Left ventricle myocardium inferior (tissue), 1 donor: Measurements from ENCODE around the gene CCNG1. TPM values are rescaled to one million over a fixed set of nuclear protein-coding genes. Genes with fewer than 3 reads are reported as not detected.
A peak's percentile ranks its signal among the peaks of the same experiment; 100 is the strongest.

Experiments
- DNase-seq: peaks from one replicate; pipeline ENCODE4 v3.0.0-alpha.2; 2020
- H3K27ac ChIP-seq: fragments of 200-600 bp; replicated peaks from 2 replicates; pipeline ENCODE4 v1.8.0; 2021
- H3K27me3 ChIP-seq: fragments of 200-600 bp; 2 replicates; pipeline ENCODE4 v1.8.0; 2021; ENCODE audit warnings: low read depth
- H3K36me3 ChIP-seq: fragments of 200-600 bp; 2 replicates; pipeline ENCODE4 v1.8.0; 2021
- H3K4me1 ChIP-seq: fragments of 200-600 bp; 2 replicates; pipeline ENCODE4 v1.8.0; 2021
- H3K4me3 ChIP-seq: fragments of 200-600 bp; 2 replicates; pipeline ENCODE4 v1.8.0; 2021; ENCODE audit warnings: mild to moderate bottlenecking, moderate library complexity
- H3K9me3 ChIP-seq: fragments of 200-600 bp; replicated peaks from 2 replicates; pipeline ENCODE4 v1.8.0; 2021
- intact Hi-C: fragments of 100-400 bp; cut with micrococcal nuclease; formaldehyde crosslinking; loops from one replicate; pipeline ENCODE4 v1.11.0; 2022
- total RNA-seq: library from RNA; stranded (reverse); fragmentation: NEBNext Ultra II Directional; extraction: Animal tissue kit (Norgen Biotek cat#: 25700); gene quantifications from one replicate; pipeline ENCODE4 v1.2.1, GENCODE V29; 2021
- TF ChIP-seq, protein P1 (sequence below): fragments of 200-600 bp; IDR thresholded peaks from 2 replicates; pipeline ENCODE4 v1.8.0; 2021; ENCODE audit warnings: antibody characterized with exemption, mild to moderate bottlenecking, borderline replicate concordance
- donor health status: DM: no; HTN: yes; CAD: no; lungs with severe emphysema.

CCNG1 gene
- total RNA-seq, 1 donor from 2014 or later = 80.8 TPM

DNA sequence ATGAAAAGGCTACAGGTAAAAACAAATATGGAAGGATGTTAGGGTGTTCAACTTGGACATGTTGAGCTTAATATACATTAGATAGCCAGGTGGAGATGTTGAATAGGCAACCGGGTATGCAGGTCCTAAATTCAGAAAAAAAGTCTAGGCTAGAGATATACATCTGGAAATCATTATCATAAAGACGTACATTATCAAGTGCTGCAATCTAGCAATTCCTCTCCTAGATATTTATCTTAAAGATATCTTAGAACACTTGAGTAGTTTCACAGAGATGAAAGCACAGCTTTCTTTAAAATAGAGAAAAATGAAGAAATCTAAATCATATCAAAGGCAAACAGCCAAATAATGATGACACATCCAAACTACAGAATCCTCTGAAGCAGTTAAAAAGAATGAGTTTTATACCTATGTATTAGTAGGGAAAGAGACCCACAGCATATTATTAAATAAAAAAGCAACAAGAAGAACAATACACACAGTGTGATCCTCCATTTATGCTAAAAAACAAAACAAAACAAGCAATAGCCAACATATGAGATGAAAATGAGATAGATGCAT is 18.7 kb downstream of the CCNG1 start:
- Histone ChIP-seq H3K4me3 (no peak overlapping the region), H3K36me3 (peaks cover 45% of the 10 kb centered on the region), H3K27me3 (no peaks in the 10 kb centered on the region), H3K9me3 (no peaks in the 10 kb centered on the region), H3K4me1 (peaks cover 31% of the 10 kb centered on the region), H3K27ac (no peak overlapping the region)
- intact Hi-C loops = no loop called here
- no peak for DNase-seq
- TF ChIP-seq, protein P1, sequence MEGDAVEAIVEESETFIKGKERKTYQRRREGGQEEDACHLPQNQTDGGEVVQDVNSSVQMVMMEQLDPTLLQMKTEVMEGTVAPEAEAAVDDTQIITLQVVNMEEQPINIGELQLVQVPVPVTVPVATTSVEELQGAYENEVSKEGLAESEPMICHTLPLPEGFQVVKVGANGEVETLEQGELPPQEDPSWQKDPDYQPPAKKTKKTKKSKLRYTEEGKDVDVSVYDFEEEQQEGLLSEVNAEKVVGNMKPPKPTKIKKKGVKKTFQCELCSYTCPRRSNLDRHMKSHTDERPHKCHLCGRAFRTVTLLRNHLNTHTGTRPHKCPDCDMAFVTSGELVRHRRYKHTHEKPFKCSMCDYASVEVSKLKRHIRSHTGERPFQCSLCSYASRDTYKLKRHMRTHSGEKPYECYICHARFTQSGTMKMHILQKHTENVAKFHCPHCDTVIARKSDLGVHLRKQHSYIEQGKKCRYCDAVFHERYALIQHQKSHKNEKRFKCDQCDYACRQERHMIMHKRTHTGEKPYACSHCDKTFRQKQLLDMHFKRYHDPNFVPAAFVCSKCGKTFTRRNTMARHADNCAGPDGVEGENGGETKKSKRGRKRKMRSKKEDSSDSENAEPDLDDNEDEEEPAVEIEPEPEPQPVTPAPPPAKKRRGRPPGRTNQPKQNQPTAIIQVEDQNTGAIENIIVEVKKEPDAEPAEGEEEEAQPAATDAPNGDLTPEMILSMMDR = no peak

DNA sequence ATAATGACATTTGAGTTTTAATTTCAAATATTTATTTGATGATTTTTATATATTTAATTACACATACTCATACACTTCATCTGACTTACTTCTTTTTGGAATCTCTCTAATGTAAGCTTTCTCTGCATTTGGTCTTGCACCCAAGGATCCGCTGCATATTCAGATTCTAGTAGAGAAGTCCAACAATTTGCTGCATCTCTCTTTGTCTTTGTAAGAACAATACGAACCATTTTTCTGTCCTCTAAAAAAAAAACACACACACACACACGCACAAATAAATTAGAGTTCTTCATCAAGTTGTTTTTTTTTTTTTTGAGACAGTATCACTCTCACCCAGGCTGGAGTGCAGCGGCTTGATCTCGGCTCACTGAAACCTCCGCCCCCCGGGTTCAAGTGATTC is 19.4 kb downstream of the CCNG1 start:
- Histone ChIP-seq H3K27me3 (no peaks in the 10 kb centered on the region), H3K4me1 (peaks cover 39% of the 10 kb centered on the region), H3K27ac (no peak overlapping the region), H3K36me3 (peaks cover 38% of the 10 kb centered on the region), H3K4me3 (no peak overlapping the region), H3K9me3 (no peaks in the 10 kb centered on the region)
- TF ChIP-seq, protein P1 = no peak
- no peak for DNase-seq
- intact Hi-C loops = no loop called here

DNA sequence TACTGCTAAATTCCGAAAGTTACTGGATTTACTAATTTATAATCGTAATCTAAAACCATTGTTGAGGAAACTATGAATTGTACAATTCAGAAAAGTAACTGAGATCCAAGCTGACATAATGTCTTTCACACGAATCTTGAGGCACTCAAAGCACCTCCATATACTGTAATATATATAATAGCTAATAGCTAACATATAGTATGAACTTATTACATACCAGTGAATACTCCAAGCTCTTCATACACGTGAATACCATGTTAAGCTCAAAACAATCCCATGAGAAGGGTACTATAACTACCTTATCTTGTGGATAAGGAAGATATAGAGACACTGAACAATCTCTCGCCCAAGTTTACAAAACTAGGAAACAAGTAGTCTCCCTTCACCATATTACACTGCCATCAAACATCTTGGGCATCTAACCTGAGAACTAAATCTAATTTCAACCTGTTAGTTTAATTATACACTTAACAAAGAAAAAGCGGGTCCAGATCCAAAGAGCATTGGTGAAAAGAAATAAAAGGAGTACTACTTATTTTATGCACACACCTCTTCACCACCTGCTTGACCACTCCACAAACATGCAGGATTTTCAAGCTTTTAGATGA is 21.5 kb downstream of the CCNG1 start:
- Histone ChIP-seq H3K4me1 (peaks cover 40% of the 10 kb centered on the region), H3K27me3 (no peaks in the 10 kb centered on the region), H3K36me3 (peaks cover 22% of the 10 kb centered on the region), H3K4me3 (peak overlapping the region; percentile 89), H3K9me3 (no peaks in the 10 kb centered on the region), H3K27ac (peak overlapping the region; percentile 98)
- no peak for DNase-seq
- TF ChIP-seq, protein P1 = no peak
- intact Hi-C loops = no loop called here

DNA sequence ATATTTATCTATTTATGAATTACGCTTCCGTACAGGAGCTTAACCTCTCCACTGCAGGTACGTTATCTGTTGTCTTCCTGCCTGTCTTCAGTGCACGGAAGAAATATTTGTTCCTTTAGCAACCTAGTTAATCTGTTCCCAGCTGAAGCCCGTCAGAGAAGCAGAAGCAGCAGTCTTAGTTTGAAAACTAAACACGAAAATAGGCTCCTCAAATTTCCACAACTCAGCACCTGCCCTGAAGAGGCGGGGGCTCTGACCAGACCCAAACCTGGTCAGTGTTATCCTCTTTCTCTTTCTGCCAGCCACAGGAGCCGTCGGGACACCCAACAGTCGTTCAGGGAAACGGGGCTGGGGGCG is 22.0 kb downstream of the CCNG1 start:
- H3K4me1 ChIP-seq = peaks cover 40% of the 10 kb centered on the region
- TF ChIP-seq, protein P1 = no peak
- peak overlapping the region; percentile 98 for H3K27ac ChIP-seq
- no peaks in the 10 kb centered on the region for H3K9me3 ChIP-seq
- H3K36me3 ChIP-seq = peaks cover 17% of the 10 kb centered on the region
- H3K27me3 ChIP-seq = no peaks in the 10 kb centered on the region
- DNase-seq = no peak
- peak overlapping the region; percentile 89 for H3K4me3 ChIP-seq
- intact Hi-C loops = no loop called here

DNA sequence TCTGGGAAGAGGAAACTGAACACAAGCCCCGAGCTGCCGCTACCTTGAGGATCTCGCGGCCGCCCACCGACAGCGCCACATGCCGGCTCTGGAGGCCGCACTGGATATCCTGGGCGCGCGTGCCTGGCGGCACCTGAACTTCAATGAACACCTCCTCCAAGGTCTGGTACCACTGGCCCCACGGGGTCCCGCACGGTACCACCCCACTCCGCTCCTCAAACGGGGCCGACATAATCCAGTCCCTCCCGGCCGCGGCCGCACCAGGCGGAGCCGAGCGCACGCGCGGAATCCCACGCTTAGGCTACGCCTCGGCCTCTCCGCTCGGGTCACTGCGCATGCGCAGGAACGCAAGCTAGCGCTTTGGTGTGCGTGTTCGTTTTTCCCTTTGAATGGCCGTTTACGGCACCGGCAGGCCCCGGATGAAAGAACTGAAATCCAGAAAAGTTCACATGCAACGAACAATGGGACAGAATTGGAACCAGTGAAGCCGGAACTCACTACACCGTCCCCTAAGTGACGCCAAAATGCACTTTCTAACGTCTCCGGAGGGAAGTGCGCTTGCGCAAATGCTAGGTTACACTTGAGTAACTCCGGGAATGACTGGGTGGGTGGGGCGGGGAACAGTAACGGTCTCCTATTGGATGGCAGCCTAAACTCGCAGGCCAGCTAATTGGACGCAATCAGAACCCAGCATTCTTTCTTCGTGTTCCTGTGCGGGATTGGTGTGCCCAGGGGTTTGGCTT is 22.6 kb downstream of the CCNG1 start, which contains the start of gene NUDCD2:
TSS of gene NUDCD2 (minus strand) at position 284 of the 743 bp plus-strand sequence. CDS start at position 232, 52 bp downstream.
- H3K9me3 ChIP-seq = no peaks in the 10 kb centered on the region
- peaks cover 13% of the 10 kb centered on the region for H3K36me3 ChIP-seq
- H3K27ac ChIP-seq = peak within 1 kb of the TSS; percentile 98
- TF ChIP-seq, protein P1 = peak; percentile 40
- peak within 1 kb of the TSS; percentile 89 for H3K4me3 ChIP-seq
- intact Hi-C loops = no loop called here
- peaks cover 40% of the 10 kb centered on the region for H3K4me1 ChIP-seq
- H3K27me3 ChIP-seq = no peaks in the 10 kb centered on the region
- peak; percentile 93 for DNase-seq
